C4-2B (cell line): ENCODE results near the gene PADI1.

Source experiments
- ZFX ChIP-seq: fragments of 450-650 bp; IDR thresholded peaks from 2 replicates; pipeline ENCODE4 v1.6.1; 2017
- TF ChIP-seq, protein P1 (sequence below): fragments of 450-650 bp; conservative IDR thresholded peaks from 2 replicates; pipeline ENCODE4 v1.5.1; 2017; ENCODE audit warnings: mild to moderate bottlenecking

DNA sequence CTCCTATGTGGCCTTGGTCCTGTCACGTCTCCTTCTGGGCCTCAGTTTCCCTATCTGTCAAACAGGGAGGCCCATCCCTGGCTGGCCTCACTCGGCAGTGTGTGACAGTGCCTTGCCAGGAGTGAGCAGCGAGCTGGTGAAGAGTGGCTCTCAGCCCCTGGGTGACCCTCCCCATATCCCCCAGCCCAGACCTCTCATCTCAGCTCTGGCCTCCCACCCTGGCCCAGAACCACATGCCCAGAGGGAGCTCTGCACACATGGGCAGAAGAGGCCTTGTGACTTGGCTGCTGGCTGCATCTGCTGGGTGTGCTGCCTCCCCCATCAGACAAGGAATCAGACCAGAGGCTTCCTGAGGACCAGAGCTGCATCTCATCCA is 19.5 kb upstream of the PADI1 start:
- TF ChIP-seq, protein P1, sequence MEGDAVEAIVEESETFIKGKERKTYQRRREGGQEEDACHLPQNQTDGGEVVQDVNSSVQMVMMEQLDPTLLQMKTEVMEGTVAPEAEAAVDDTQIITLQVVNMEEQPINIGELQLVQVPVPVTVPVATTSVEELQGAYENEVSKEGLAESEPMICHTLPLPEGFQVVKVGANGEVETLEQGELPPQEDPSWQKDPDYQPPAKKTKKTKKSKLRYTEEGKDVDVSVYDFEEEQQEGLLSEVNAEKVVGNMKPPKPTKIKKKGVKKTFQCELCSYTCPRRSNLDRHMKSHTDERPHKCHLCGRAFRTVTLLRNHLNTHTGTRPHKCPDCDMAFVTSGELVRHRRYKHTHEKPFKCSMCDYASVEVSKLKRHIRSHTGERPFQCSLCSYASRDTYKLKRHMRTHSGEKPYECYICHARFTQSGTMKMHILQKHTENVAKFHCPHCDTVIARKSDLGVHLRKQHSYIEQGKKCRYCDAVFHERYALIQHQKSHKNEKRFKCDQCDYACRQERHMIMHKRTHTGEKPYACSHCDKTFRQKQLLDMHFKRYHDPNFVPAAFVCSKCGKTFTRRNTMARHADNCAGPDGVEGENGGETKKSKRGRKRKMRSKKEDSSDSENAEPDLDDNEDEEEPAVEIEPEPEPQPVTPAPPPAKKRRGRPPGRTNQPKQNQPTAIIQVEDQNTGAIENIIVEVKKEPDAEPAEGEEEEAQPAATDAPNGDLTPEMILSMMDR = no peak
- no peak for TF ChIP-seq ZFX
